OCI-LY1 (cell line): ENCODE data around the gene ZNF593.

ENCODE experiments used
- H2AFZ ChIP-seq: fragments of 200-600 bp; sonication (generic), shearing (Covaris generic); 2 replicates; pipeline ENCODE4 v1.6.0; 2014; ENCODE audit warnings: antibody characterized with exemption, mild to moderate bottlenecking, low read length
- H3F3A ChIP-seq: fragments of 200-600 bp; sonication (generic), shearing (Covaris generic); 2 replicates; pipeline ENCODE4 v1.6.0; 2014; ENCODE audit warnings: mild to moderate bottlenecking, antibody characterized with exemption, low read length, moderate library complexity; ENCODE audit not compliant: insufficient read depth
- H3K27ac ChIP-seq: fragments of 200-600 bp; sonication (generic); 2 replicates; pipeline ENCODE4 v1.5.1; 2014; ENCODE audit warnings: low read length, mixed run types, mild to moderate bottlenecking, low read depth; ENCODE audit not compliant: poor library complexity, severe bottlenecking
- H3K27me3 ChIP-seq: fragments of 200-600 bp; sonication (generic); 2 replicates; pipeline ENCODE4 v1.6.0; 2014; ENCODE audit warnings: antibody characterized with exemption, mild to moderate bottlenecking, low read length, moderate library complexity; ENCODE audit not compliant: insufficient read depth
- H3K36me3 ChIP-seq: fragments of 200-600 bp; sonication (generic); 2 replicates; pipeline ENCODE4 v1.6.1; 2014; ENCODE audit warnings: mild to moderate bottlenecking, antibody characterized with exemption, low read length, moderate library complexity, mixed read lengths; ENCODE audit not compliant: insufficient read depth
- H3K4me1 ChIP-seq: fragments of 200-600 bp; sonication (generic); 2 replicates; pipeline ENCODE4 v1.5.1; 2014; ENCODE audit warnings: mild to moderate bottlenecking, low read length, moderate library complexity; ENCODE audit not compliant: insufficient read depth, severe bottlenecking
- H3K4me2 ChIP-seq: fragments of 200-600 bp; sonication (generic), shearing (Covaris generic); 2 replicates; pipeline ENCODE4 v1.6.1; 2014; ENCODE audit warnings: low read length
- H3K4me3 ChIP-seq: fragments of 200-600 bp; sonication (generic); 2 replicates; pipeline ENCODE4 v1.5.1; 2014; ENCODE audit warnings: low read length, low read depth, mild to moderate bottlenecking, mixed read lengths; ENCODE audit not compliant: poor library complexity, severe bottlenecking
- H3K79me2 ChIP-seq: fragments of 200-600 bp; shearing (Covaris generic); 2 replicates; pipeline ENCODE4 v1.6.1; 2016; ENCODE audit warnings: mixed run types, low read length, mixed read lengths; ENCODE audit not compliant: insufficient read depth
- H3K9ac ChIP-seq: fragments of 200-600 bp; sonication (generic), shearing (Covaris generic); 2 replicates; pipeline ENCODE4 v1.6.1; 2014; ENCODE audit warnings: mild to moderate bottlenecking, low read length, mixed read lengths
- H3K9me2 ChIP-seq: fragments of 200-600 bp; sonication (generic), shearing (Covaris generic); 2 replicates; pipeline ENCODE4 v1.6.1; 2014; ENCODE audit warnings: low read depth, mild to moderate bottlenecking, low read length, mixed read lengths
- H3K9me3 ChIP-seq: fragments of 200-600 bp; shearing (Covaris generic); 2 replicates; pipeline ENCODE4 v1.6.1; 2014; ENCODE audit warnings: low read length, mixed read lengths
- H4K20me1 ChIP-seq: fragments of 200-600 bp; sonication (generic), shearing (Covaris generic); 2 replicates; pipeline ENCODE4 v1.6.0; 2016; ENCODE audit warnings: mild to moderate bottlenecking, low read length; ENCODE audit not compliant: insufficient read depth
- CTCF ChIP-seq: fragments of 200-600 bp; sonication (generic), shearing (Covaris generic); IDR thresholded peaks from 2 replicates; pipeline ENCODE4 v1.5.1; 2017; ENCODE audit warnings: mild to moderate bottlenecking, antibody characterized with exemption, low read length, moderate library complexity, mixed read lengths
- EZH2 ChIP-seq: fragments of 200-600 bp; sonication (generic), shearing (Covaris generic); IDR thresholded peaks from 2 replicates; pipeline ENCODE4 v1.8.0; 2017; ENCODE audit warnings: borderline replicate concordance, mixed run types, mild to moderate bottlenecking, antibody characterized with exemption, low read length, moderate library complexity, mixed read lengths

Gene ZNF593

GRCh38 chr1:26210147-26210870 is 40.6 kb downstream of the ZNF593 start:
- no peak overlapping the region for H3K4me2 ChIP-seq
- H3K9ac ChIP-seq = no peak overlapping the region
- no peaks in the 10 kb centered on the region for H3K36me3 ChIP-seq

GRCh38 chr1:26212726-26213125 is 43.0 kb downstream of the ZNF593 start:
- H3F3A ChIP-seq = no peaks in the 10 kb centered on the region
- H3K4me2 ChIP-seq = no peak overlapping the region
- H3K9me3 ChIP-seq = no peaks in the 10 kb centered on the region
- H4K20me1 ChIP-seq = no peaks in the 10 kb centered on the region
- H3K27me3 ChIP-seq = no peaks in the 10 kb centered on the region
- no peaks in the 10 kb centered on the region for H3K36me3 ChIP-seq
- no peaks in the 10 kb centered on the region for H3K79me2 ChIP-seq
- no peaks in the 10 kb centered on the region for H3K9me2 ChIP-seq
- TF ChIP-seq CTCF (no peak), EZH2 (no peak)
- no peak overlapping the region for H2AFZ ChIP-seq
- H3K4me3 ChIP-seq = no peak overlapping the region
- H3K27ac ChIP-seq = no peak overlapping the region
- no peak overlapping the region for H3K9ac ChIP-seq
- H3K4me1 ChIP-seq = no peaks in the 10 kb centered on the region

More at GRCh38 chr1:26210147-26210870, 40.6 kb downstream of the ZNF593 start:
- no peaks in the 10 kb centered on the region for H3K9me2 ChIP-seq
- H4K20me1 ChIP-seq = no peaks in the 10 kb centered on the region
- no peak overlapping the region for H3K27ac ChIP-seq
- no peak for TF ChIP-seq CTCF
- TF ChIP-seq EZH2 = no peak
- H3K4me1 ChIP-seq = no peaks in the 10 kb centered on the region
- H3K27me3 ChIP-seq = no peaks in the 10 kb centered on the region
- no peak overlapping the region for H2AFZ ChIP-seq
- H3F3A ChIP-seq = no peaks in the 10 kb centered on the region
- H3K9me3 ChIP-seq = no peaks in the 10 kb centered on the region
- no peak overlapping the region for H3K4me3 ChIP-seq
- H3K79me2 ChIP-seq = no peaks in the 10 kb centered on the region

- H3K9me2 ChIP-seq = no peaks in the 10 kb centered on the region
- no peak overlapping the region for H2AFZ ChIP-seq
- no peak overlapping the region for H3K4me3 ChIP-seq
- H4K20me1 ChIP-seq = no peaks in the 10 kb centered on the region
- no peak for TF ChIP-seq CTCF
- TF ChIP-seq EZH2 = no peak
- H3K79me2 ChIP-seq = no peaks in the 10 kb centered on the region
- H3K27me3 ChIP-seq = no peaks in the 10 kb centered on the region
- no peaks in the 10 kb centered on the region for H3K4me1 ChIP-seq
- H3K4me2 ChIP-seq = no peak overlapping the region
- H3K9ac ChIP-seq = no peak overlapping the region
- H3K27ac ChIP-seq = no peak overlapping the region
- no peaks in the 10 kb centered on the region for H3K9me3 ChIP-seq
- no peaks in the 10 kb centered on the region for H3K36me3 ChIP-seq
- no peaks in the 10 kb centered on the region for H3F3A ChIP-seq
These were observed 43.7 kb downstream of the ZNF593 start for GRCh38 chr1:26213335-26213905.
